Thoracic aorta (tissue), 2 donors: ENCODE results near the gene RAI1. TPM values are rescaled to one million over a fixed set of nuclear protein-coding genes. Genes with fewer than 3 reads are reported as not detected.

Source experiments
- ATAC-seq: fragments of 150-250 bp; one replicate; pipeline ENCODE4 v1.8.0; 2017; ENCODE audit warnings: low read depth; ENCODE audit not compliant: insufficient number of reproducible peaks, low FRiP score
- DNase-seq: peaks from one replicate; pipeline ENCODE4 v3.0.0-alpha.2; 2020; ENCODE audit warnings: low spot score
- H3K27ac ChIP-seq, 2 donors: fragments of 200-600 bp; sonication (generic); 1 replicate in 1 of 2; 2 replicates in 1 of 2; pipeline ENCODE4 v1.5.1; 2016; ENCODE audit warnings: mild to moderate bottlenecking in 2 of 2, moderate library complexity in 2 of 2
- H3K27me3 ChIP-seq: fragments of 200-600 bp; sonication (generic); replicated peaks from 2 replicates; pipeline ENCODE4 v1.6.0; 2016; ENCODE audit warnings: mild to moderate bottlenecking; ENCODE audit not compliant: insufficient read depth
- H3K36me3 ChIP-seq: fragments of 200-600 bp; sonication (generic); one replicate; pipeline ENCODE4 v1.5.1; 2016
- H3K4me1 ChIP-seq, 2 donors: fragments of 200-600 bp; sonication (generic); 1 replicate in 1 of 2; 2 replicates in 1 of 2; pipeline versions ENCODE4 v1.5.1 to v1.6.0; 2016; ENCODE audit warnings: low read depth in 2 of 2, mild to moderate bottlenecking in 1 of 2; ENCODE audit not compliant: control insufficient read depth in 1 of 2
- H3K4me3 ChIP-seq: fragments of 200-600 bp; sonication (generic); 2 replicates; pipeline ENCODE4 v1.5.1; 2016; ENCODE audit warnings: mild to moderate bottlenecking
- H3K9me3 ChIP-seq: fragments of 200-600 bp; sonication (generic); 2 replicates; pipeline ENCODE4 v1.5.1; 2016
- CTCF ChIP-seq: fragments of 200-600 bp; sonication (generic); IDR thresholded peaks from one replicate; pipeline ENCODE4 v1.5.1; 2019; ENCODE audit warnings: antibody characterized with exemption
- total RNA-seq, 2 donors: library from RNA; depleted of rRNA; stranded (reverse); fragments of >200 nt; gene quantifications; one replicate each; pipeline versions ENCODE4 v1.1.0 to v1.2.3, GENCODE V29; 2016

Gene RAI1
- total RNA-seq, 2 donors from 2014 or later = 21.0 to 31.5 TPM

GRCh38 chr17:17666111-17666714 is 15.0 kb upstream of the RAI1 start:
- Histone ChIP-seq H3K9me3 (no peaks in the 10 kb centered on the region), H3K27me3 (no peaks in the 10 kb centered on the region), H3K4me1 (peaks cover 0 to 5% of the 10 kb centered on the region in 2 donors), H3K27ac (no peak overlapping the region), H3K36me3 (no peaks in the 10 kb centered on the region), H3K4me3 (no peak overlapping the region)
- TF ChIP-seq CTCF = no peak
- DNase-seq (no peak), ATAC-seq (no peak)

GRCh38 chr17:17667231-17667630 is 14.0 kb upstream of the RAI1 start:
- no peaks in the 10 kb centered on the region for H3K27me3 ChIP-seq
- no peak overlapping the region for H3K27ac ChIP-seq
- ATAC-seq (no peak), DNase-seq (no peak)
- H3K4me1 ChIP-seq = peaks cover 0 to 5% of the 10 kb centered on the region in 2 donors
- H3K9me3 ChIP-seq = no peaks in the 10 kb centered on the region
- no peak overlapping the region for H3K4me3 ChIP-seq
- TF ChIP-seq CTCF = no peak
- H3K36me3 ChIP-seq = no peaks in the 10 kb centered on the region

GRCh38 chr17:17667947-17668346 is 13.3 kb upstream of the RAI1 start:
- H3K4me3 ChIP-seq = no peak overlapping the region
- H3K27me3 ChIP-seq = no peaks in the 10 kb centered on the region
- no peak for ATAC-seq
- H3K36me3 ChIP-seq = no peaks in the 10 kb centered on the region
- no peak for DNase-seq
- no peak for TF ChIP-seq CTCF
- no peaks in the 10 kb centered on the region for H3K9me3 ChIP-seq
- H3K27ac ChIP-seq = no peak overlapping the region
- peaks cover 0 to 5% of the 10 kb centered on the region in 2 donors for H3K4me1 ChIP-seq

- H3K4me1 ChIP-seq = peaks cover 0 to 2% of the 10 kb centered on the region in 2 donors
- no peaks in the 10 kb centered on the region for H3K27me3 ChIP-seq
- H3K27ac ChIP-seq = no peak overlapping the region
- DNase-seq = no peak
- no peak for ATAC-seq
- H3K4me3 ChIP-seq = no peak overlapping the region
- H3K9me3 ChIP-seq = no peaks in the 10 kb centered on the region
- no peak for TF ChIP-seq CTCF
- no peaks in the 10 kb centered on the region for H3K36me3 ChIP-seq
Observed at GRCh38 chr17:17668358-17668757, 12.9 kb upstream of the RAI1 start.

- H3K27ac ChIP-seq = no peak overlapping the region
- DNase-seq (no peak), ATAC-seq (no peak)
- no peaks in the 10 kb centered on the region for H3K27me3 ChIP-seq
- no peaks in the 10 kb centered on the region for H3K4me1 ChIP-seq
- H3K36me3 ChIP-seq = no peaks in the 10 kb centered on the region
- no peaks in the 10 kb centered on the region for H3K9me3 ChIP-seq
- H3K4me3 ChIP-seq = no peak overlapping the region
- TF ChIP-seq CTCF = no peak
Observed at GRCh38 chr17:17668775-17669579, 12.3 kb upstream of the RAI1 start.
